ENCODE data around the gene ERP29. TPM values are rescaled to one million over a fixed set of nuclear protein-coding genes. Genes with fewer than 3 reads are reported as not detected.

Gene ERP29
- total and polyA plus RNA-seq, 7 donors = 15.3 to 38.7 (median 24.3) TPM

GRCh38 chr12:112017041-112017440 lies 3.8 kb downstream of the ERP29 start:
- ATAC-seq (no peak), DNase-seq (no peak)
- intact Hi-C loops (cut with DNase I) = no loop called here
- H3K36me3 ChIP-seq (ENCODE audit: insufficient read depth in 1 of 2, low read depth in 1 of 2) = peaks cover 3 to 47% of the 10 kb centered on the region in 2 donors
- 68 to 77% (median 75%) methylated on average over 1 of the region's 1 CpG for WGBS, 3 donors
- H3K27me3 ChIP-seq (ENCODE audit: insufficient read depth in 3 of 3, low read length in 2 of 3) = no peaks in the 10 kb centered on the region
- H3K27ac ChIP-seq = no peak overlapping the region
- no peaks in the 10 kb centered on the region for H3K9me3 ChIP-seq
- H3K4me1 ChIP-seq = peaks cover 21% of the 10 kb centered on the region
- TF ChIP-seq, protein P1, sequence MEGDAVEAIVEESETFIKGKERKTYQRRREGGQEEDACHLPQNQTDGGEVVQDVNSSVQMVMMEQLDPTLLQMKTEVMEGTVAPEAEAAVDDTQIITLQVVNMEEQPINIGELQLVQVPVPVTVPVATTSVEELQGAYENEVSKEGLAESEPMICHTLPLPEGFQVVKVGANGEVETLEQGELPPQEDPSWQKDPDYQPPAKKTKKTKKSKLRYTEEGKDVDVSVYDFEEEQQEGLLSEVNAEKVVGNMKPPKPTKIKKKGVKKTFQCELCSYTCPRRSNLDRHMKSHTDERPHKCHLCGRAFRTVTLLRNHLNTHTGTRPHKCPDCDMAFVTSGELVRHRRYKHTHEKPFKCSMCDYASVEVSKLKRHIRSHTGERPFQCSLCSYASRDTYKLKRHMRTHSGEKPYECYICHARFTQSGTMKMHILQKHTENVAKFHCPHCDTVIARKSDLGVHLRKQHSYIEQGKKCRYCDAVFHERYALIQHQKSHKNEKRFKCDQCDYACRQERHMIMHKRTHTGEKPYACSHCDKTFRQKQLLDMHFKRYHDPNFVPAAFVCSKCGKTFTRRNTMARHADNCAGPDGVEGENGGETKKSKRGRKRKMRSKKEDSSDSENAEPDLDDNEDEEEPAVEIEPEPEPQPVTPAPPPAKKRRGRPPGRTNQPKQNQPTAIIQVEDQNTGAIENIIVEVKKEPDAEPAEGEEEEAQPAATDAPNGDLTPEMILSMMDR (IDR thresholded peaks at IDR 0.05) = no peak
- H3K4me3 ChIP-seq = no peak overlapping the region

DNA sequence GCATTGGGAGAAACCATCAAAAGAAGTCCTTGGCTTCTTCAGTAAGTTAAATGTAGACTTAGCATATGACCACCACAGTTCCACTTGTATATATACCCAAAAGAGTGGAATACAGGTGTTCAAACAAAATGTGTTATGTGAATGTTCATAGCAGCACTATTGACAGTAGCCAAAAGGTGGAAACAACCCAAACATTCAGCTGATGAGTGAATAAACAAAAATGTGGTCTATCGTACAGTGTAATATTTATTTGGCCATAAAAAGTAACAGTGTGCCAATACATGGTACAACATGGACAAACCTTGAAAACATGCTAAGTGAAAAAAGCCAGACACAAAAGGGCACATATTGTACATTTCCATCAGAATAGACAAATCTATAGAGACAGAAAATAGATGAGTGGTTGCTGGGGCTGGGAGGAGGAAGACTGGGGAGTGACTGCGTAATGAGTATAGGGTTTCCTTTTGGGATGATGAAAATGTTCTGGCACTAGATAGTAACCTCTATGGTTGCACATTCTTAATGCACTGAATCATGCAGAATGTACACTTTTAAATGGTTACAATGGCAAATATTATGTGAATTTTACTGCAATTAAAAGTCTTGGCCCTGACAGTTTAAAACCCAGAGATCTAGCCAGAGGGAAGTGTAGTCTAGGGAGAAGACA lies 5.5 kb downstream of the ERP29 start:
- ATAC-seq = peak in 2 of 4 donors; percentile 50 to 59
- no peak for DNase-seq
- Histone ChIP-seq H3K4me1 (peaks cover 19% of the 10 kb centered on the region), H3K4me3 (no peak overlapping the region), H3K9me3 (no peaks in the 10 kb centered on the region), H3K27ac (no peak overlapping the region), H3K27me3 (ENCODE audit: insufficient read depth in 3 of 3, low read length in 2 of 3) (no peaks in the 10 kb centered on the region), H3K36me3 (ENCODE audit: insufficient read depth in 1 of 2, low read depth in 1 of 2) (peaks cover 3 to 63% of the 10 kb centered on the region in 2 donors)
- 65 to 85% (median 67%) methylated on average over 2 of the region's 2 CpGs for WGBS, 3 donors
- intact Hi-C loops (cut with DNase I) = no loop called here
- TF ChIP-seq, protein P1 (IDR thresholded peaks at IDR 0.05) = no peak

GRCh38 chr12:112020947-112021457 lies 7.8 kb downstream of the ERP29 start:
- ATAC-seq (no peak), DNase-seq (no peak)
- peaks cover 4 to 78% of the 10 kb centered on the region in 2 donors for H3K36me3 ChIP-seq (ENCODE audit: insufficient read depth in 1 of 2, low read depth in 1 of 2)
- peaks cover 12% of the 10 kb centered on the region for H3K4me1 ChIP-seq
- no peaks in the 10 kb centered on the region for H3K9me3 ChIP-seq
- no peak overlapping the region for H3K27ac ChIP-seq
- no peak overlapping the region for H3K4me3 ChIP-seq
- intact Hi-C loops (cut with DNase I) = no loop called here
- TF ChIP-seq, protein P1 (IDR thresholded peaks at IDR 0.05) = no peak
- no peaks in the 10 kb centered on the region for H3K27me3 ChIP-seq (ENCODE audit: insufficient read depth in 3 of 3, low read length in 2 of 3)
- WGBS, 3 donors = 86 to 89% (median 88%) methylated on average over 8 of the region's 8 CpGs

DNA sequence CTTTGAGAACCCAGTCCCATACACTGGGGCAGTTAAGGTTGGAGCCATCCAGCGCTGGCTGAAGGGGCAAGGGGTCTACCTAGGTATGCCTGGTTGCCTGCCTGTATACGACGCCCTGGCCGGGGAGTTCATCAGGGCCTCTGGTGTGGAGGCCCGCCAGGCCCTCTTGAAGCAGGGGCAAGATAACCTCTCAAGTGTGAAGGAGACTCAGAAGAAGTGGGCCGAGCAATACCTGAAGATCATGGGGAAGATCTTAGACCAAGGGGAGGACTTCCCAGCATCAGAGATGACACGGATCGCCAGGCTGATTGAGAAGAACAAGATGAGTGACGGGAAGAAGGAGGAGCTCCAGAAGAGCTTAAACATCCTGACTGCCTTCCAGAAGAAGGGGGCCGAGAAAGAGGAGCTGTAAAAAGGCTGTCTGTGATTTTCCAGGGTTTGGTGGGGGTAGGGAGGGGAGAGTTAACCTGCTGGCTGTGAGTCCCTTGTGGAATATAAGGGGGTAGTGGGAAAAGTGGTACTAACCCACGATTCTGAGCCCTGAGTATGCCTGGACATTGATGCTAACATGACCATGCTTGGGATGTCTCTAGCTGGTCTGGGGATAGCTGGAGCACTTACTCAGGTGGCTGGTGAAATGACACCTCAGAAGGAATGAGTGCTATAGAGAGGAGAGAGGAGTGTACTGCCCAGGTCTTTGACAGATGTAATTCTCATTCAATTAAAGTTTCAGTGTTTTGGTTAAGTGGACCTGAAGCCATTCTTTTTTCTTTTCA lies 9.2 kb downstream of the ERP29 start:
- Histone ChIP-seq H3K36me3 (ENCODE audit: insufficient read depth in 1 of 2, low read depth in 1 of 2) (peaks cover 5 to 76% of the 10 kb centered on the region in 2 donors), H3K27ac (no peak overlapping the region), H3K4me1 (peaks cover 12% of the 10 kb centered on the region), H3K27me3 (ENCODE audit: insufficient read depth in 3 of 3, low read length in 2 of 3) (no peaks in the 10 kb centered on the region), H3K4me3 (no peak overlapping the region), H3K9me3 (no peaks in the 10 kb centered on the region)
- ATAC-seq (peak in 2 of 4 donors; percentile 6 to 40), DNase-seq (no peak)
- intact Hi-C loops (cut with DNase I) = no loop called here
- TF ChIP-seq, protein P1 (IDR thresholded peaks at IDR 0.05) = no peak
- 83 to 91% (median 86%) methylated on average over 11 of the region's 11 CpGs for WGBS, 3 donors
